HCEC 1CT (cell line): Measurements from ENCODE around the gene CRX.
"Not testable (repeated sequence)": the region's sequence is repeated elsewhere in the genome, so short reads cannot be mapped to it uniquely, and the experiment has no call there.

ENCODE experiments used
- DNase-seq: peaks from one replicate; pipeline ENCODE4 v3.0.0-alpha.2; 2017

CRX gene

DNA sequence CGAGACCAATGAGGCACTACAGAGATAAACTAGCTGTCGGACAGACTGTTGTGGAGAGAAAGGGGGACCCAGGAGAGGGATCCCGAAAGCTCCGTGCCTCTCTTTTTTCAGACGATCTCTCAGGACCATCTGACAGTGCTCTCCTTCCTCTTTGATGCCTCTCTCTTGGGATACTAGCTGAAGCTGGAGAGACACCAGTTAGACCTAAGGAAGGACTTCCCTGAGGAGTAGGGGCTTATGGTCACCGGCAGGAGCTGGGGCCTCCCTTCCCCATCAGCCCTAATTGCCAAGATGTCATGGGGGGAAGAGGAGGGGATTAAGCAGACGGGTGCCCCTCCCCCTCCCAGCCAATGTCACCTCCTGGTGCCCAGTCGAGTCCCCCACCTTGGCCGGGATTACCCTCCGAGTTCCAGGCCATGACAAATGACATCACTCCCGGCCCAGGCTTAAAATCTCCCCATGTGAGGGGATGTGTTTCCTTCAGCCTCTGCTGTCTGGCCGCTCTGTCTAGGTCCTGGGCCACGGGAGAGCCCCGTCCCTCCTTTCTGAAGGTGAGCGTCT is at the start of gene CRX:
CRX (plus strand) TSS at position 478 of the 561 bp plus-strand sequence. CDS start 12,507 bp downstream, outside the sequence.
- no peak for DNase-seq

GRCh38 chr19:47776568-47776967 is 45.2 kb upstream of the CRX start:
- no peak for DNase-seq

DNA sequence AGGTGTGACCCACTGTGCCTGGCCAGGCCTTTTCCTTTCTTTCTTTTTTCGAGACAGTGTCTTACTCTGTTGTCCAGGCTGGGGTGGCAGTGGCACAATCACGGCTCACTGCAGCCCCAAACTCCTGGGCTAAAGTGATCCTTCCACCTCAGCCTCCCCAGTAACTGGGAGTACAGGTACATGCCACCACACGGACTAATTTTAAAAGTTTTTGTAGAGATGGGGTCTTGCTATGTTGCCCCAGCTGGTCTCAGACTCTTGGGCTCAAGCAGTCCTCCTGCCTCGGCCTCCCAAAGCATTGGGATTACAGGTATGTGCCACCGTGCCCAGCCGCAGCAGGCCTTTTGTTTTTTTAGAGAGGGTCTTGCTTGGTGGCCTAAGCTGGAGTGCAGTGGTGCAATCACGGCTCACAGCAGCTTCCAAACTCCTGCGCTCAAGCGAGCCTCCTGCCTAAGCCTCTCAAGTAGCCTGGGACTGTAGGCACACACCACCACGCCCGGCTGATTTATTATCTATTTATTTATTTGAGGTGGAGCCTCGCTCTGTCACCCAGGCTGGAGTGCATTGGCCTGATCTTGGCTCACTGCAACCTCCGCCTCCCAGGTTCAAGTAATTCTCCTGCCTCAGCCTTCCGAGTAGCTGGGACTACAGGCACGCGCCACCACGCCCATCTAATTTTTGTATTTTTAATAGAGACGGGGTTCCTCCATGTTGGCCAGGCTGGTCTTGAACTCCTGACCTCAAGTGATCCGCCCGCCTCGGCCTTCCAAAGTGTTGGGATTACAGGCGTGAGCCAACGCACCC is 44.3 kb upstream of the CRX start:
- DNase-seq = not testable (repeated sequence)

- peak; percentile 46 for DNase-seq
Observed at GRCh38 chr19:47778049-47778953, 43.4 kb upstream of the CRX start, which contains the start of gene SELENOW. Gene SELENOW (plus strand): TSS chr19:47778703. CDS start chr19:47778786, 83 bp downstream.

- DNase-seq = no peak
Observed at GRCh38 chr19:47778954-47779351, 42.8 kb upstream of the CRX start.

DNA sequence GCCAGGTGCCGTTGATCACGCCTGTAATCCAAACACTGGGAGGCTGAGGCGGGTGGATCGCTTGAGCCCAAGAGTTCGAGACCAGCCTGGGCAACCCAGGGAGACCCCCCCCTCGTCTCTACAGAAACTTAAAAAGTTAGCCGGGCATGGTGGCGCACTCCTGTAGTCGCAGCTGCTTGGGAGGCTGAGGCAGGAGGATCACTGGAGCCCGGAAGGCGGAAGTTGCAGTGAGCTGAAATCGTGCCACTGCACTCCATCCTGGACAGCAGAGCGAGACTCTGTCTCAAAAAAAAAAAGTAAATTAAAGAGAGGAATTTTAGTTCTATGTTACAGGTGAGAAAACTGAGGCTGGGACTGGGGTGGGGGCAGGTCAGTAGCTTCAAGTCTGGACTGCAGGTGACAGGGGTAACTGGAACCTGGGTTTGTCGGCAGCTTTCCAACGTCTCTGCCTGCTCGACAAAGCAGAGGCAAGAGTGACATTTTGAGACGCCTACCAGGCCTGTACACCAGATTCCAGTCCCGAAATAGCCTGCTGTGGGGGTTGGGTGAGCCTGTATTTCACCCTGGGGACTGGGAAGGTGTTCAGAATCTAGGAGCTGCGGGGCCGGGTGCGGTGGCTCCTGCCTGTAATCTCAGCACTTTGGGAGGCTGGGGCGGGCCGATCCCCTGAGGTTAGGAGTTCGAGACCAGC is 42.1 kb upstream of the CRX start:
- no peak for DNase-seq

GRCh38 chr19:47780215-47780551 is 41.6 kb upstream of the CRX start:
- no peak for DNase-seq

DNA sequence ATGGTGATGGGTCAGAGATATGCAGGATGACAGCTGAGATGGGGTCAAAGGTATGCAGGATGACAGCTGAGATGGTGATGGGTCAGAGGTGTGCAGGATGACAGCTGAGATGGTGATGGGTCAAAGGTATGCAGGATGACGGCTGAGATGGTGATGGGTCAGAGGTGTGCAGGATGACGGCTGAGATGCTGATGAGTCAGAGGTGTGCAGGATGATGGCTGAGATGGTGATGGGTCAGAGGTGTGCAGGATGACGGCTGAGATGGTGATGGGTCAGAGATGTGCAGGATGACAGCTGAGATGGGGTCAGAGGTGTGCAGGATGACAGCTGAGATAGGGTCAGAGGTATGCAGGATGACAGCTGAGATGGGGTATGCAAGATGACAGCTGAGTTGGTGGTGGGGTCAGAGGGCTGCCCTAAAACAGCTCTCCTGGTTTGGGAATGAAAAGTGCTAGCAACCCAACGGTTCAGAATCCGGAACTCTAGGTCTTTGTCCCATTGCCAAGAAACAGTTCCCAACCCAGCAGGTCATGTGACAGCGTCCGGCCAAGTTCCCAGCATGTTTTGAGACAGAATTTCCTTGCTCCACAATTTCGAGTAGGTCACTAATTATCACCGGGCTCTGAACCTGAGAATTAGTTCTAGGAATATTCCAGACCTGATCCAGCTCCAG is 40.0 kb upstream of the CRX start:
- DNase-seq = no peak

DNA sequence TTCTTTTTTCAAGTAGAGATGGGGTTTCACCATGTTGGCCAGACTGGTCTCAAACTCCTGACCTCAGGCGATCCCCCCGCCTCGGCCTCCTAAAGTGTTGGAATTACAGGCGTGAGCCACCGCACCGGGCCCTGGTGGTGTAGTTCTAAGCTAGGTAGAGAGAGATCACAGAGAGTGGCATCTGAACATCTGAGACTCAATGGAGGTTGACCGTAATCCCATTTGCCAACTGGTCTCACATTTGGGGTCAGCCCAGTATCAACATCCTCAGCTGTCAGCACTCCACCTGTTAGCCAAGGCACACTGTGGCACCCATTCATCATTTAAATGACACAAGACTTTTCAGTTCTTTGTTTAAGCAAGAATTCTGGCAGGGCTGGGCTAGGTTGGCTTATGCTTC is 35.2 kb upstream of the CRX start:
- no peak for DNase-seq

- DNase-seq = not testable (repeated sequence)
Observed at GRCh38 chr19:47787307-47787706, 34.4 kb upstream of the CRX start.

DNA sequence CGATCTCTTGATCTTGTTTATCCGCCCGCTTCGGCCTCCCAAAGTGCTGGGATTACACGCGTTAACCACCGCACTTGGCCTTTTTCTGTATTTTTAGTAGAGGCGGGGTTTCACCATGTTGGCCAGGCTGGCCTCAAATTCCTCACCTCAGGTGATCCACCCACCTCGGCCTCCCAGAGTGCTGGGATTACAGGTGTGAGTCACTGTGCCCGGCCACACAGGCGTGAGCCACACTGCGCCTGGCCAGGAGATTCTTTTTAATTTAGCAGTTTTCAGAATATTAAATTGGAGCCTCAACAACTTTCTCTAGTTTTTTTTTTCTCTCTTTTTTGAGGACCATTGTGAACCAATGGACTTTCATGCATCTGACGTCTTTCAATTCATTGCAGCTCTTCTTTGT is 31.9 kb upstream of the CRX start:
- not testable (repeated sequence) for DNase-seq

DNA sequence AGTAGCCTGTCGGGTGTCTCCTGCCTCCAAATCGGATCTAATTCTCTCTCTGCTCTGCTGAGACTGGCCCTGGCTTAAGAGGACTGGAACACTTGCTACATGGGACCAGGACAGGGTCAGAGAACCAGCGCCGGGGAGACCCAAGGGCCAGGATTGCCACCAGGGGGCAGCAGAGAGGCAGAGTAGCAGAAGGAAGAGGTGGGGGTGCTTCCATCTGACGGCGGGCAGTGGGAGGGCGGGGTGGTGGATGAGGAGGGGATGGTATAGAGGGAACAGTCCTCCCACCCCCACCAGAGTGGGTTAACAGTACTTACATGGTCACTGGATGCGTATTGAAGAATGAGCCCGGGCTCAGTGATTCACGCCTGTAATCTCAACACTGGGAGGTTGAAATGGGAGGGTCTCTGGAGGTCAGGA is 31.3 kb upstream of the CRX start:
- peak; percentile 46 for DNase-seq

GRCh38 chr19:47792616-47793015 is 29.1 kb upstream of the CRX start:
- DNase-seq = no peak

DNA sequence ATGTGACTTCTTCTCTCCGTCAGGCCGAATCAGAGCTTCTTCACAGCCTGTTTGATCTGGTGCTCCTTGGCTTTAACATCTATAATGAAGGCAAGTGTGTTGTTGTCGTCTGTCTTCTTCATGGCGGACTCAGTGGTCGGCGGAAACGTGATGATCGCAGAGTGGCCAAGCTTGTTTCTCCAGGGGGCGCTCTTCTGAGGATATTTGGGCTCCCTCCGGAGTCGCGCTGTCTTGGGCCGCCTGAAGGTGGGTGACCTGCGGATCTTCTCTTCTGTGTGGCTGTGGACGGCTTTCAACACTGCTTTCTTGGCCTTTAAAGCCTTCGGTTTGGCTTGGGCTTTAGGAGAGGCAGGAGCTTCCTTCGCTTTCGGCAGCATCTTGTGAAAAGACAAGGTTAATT is 27.2 kb upstream of the CRX start:
- no peak for DNase-seq

GRCh38 chr19:47796785-47797184 is 25.0 kb upstream of the CRX start:
- DNase-seq = no peak

- DNase-seq = no peak
Observed at GRCh38 chr19:47797996-47798903, 23.5 kb upstream of the CRX start.

DNA sequence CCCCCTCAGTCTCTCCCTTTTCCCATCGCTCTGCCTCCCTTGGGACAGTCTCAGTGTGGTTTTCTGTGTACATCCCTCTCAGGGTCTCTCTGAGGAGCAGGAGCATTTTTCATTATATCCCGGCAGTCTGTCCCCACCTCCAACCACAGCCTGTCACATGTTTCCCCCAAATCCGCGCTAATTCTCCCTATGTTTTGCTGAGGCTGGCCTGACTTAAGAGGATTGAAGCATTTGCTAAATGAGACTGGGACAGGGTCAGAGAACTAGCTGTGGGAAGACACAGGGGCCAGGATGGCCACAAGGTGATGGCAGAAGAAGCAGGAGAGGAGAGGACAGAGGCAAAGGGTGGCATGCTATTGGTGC is 22.9 kb upstream of the CRX start:
- no peak for DNase-seq

DNA sequence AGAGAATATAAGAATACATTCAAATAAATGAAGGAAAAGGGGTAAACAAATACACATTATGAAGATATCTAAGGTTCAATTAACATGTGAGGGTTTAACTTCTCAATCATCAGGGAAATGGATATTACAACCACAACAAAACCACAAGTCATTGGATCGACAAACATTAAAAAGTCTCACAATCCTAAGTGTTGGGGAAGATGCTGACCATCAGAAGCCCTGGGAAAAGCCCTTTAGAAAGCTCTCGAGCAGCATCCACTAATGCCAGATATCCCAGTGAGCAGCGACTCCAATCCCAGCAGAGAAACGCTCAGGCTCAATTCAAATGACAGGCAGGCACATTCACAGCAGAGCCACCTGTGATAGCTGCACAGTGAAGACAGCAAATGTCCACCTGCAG is 20.5 kb upstream of the CRX start:
- no peak for DNase-seq

GRCh38 chr19:47802521-47803043 is 19.2 kb upstream of the CRX start:
- no peak for DNase-seq

DNA sequence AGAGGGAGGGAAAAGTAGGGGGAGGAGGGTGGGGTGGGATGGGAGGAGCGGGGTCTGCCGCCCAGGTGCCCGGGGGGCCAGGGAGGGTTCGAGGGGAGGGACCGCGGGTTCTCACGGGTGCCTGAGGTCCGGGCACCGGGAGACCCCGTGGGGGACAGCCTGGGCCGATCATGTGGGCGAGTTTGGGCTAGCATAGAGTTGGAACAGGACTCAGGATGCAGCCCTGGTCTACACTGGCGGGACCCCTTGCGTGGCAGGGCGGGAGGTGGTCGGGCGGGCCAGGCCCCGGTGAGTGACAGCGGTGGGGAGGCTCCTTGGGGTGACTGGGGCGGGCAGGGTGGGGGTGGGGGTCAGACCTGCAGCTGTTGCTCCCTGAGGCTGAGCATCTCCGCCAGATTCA is 18.6 kb upstream of the CRX start:
- not testable (repeated sequence) for DNase-seq

DNA sequence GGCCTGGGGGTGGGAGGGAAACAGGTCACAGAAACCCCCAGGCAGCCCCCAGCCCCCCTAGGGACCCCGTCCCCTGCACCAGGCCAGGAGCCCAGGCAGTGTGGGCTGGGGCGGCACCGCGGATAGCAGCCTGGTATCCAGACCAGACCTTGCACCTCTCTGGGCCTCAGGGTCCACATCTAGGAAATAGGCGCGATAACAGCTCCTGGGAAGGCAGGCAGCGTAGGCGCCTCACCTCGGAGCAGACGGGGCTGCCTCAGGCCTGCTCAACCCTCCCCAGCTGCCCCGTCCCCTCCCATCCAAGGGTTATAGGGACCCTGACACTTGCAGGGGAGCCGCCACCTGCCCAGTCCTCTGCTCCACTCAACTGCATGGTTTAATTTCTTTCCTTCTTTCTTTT is 18.1 kb upstream of the CRX start:
- not testable (repeated sequence) for DNase-seq
